Astrocyte (in vitro differentiated cells and primary cell): Measurements from ENCODE around the gene PGRMC2.

Experiments used
- CTCF ChIP-seq: IDR thresholded peaks from 2 replicates; pipeline ENCODE4 v1.5.1; 2011; ENCODE audit warnings: low read depth, mild to moderate bottlenecking, inconsistent platforms, low read length, moderate library complexity; ENCODE audit not compliant: insufficient read depth
- EZH2 ChIP-seq: IDR thresholded peaks from 2 replicates; pipeline ENCODE4 v1.6.1; 2012; ENCODE audit warnings: mild to moderate bottlenecking, low read length, inconsistent platforms; ENCODE audit not compliant: insufficient read depth

GRCh38 chr4:128241981-128242380 is 45.6 kb downstream of the PGRMC2 start:
- TF ChIP-seq CTCF (no peak), EZH2 (no peak)
